Psoas muscle (tissue), 8 donors: Measurements from ENCODE around the gene ARHGDIA. TPM values are rescaled to one million over a fixed set of nuclear protein-coding genes. Genes with fewer than 3 reads are reported as not detected.

Experiments used
- ATAC-seq, 4 donors: fragments of 200-7000 bp; cut with Tn5 transposase; one replicate each; pipeline ENCODE4 v1.9.1; 2020; ENCODE audit warnings: moderate library complexity in 3 of 4, mild to moderate bottlenecking in 2 of 4
- DNase-seq, 2 donors: peaks; one replicate each; pipeline ENCODE4 v3.0.0-alpha.2; 2020
- H3K27ac ChIP-seq: fragments of 200-600 bp; one replicate; pipeline ENCODE4 v1.8.0; 2022
- H3K27me3 ChIP-seq, 3 donors: fragments of 200-600 bp in 1 of 3; one replicate each; pipeline versions ENCODE4 v1.6.1 to v1.8.0; 2013 to 2022; ENCODE audit warnings: low read length in 2 of 3, mild to moderate bottlenecking in 2 of 3, moderate library complexity in 1 of 3; ENCODE audit not compliant: insufficient read depth in 3 of 3
- H3K36me3 ChIP-seq, 2 donors: fragments of 200-600 bp in 1 of 2; one replicate each; pipeline versions ENCODE4 v1.6.1 to v1.8.0; 2013 to 2022; ENCODE audit warnings: low read depth in 1 of 2, mild to moderate bottlenecking in 1 of 2, moderate library complexity in 1 of 2; ENCODE audit not compliant: insufficient read depth in 1 of 2
- H3K4me1 ChIP-seq: fragments of 200-600 bp; one replicate; pipeline ENCODE4 v1.8.0; 2022
- H3K4me3 ChIP-seq: fragments of 200-600 bp; one replicate; pipeline ENCODE4 v1.8.0; 2022; ENCODE audit warnings: mild to moderate bottlenecking
- H3K9me3 ChIP-seq: fragments of 200-600 bp; one replicate; pipeline ENCODE4 v1.8.0; 2022
- CTCF ChIP-seq: fragments of 200-600 bp; IDR thresholded peaks from one replicate; pipeline ENCODE4 v1.8.0; 2022; ENCODE audit warnings: antibody characterized with exemption
- WGBS, 3 donors: extraction: QIAGEN DNeasy Blood & Tissue Kit; methylation state at CpG; one replicate each; pipeline versions ENCODE4 v1.1.6 to v1.1.7; 2013; 5-methylcytosine and 5-hydroxymethylcytosine counted together
- intact Hi-C, 2 donors: fragments of 100-400 bp; cut with DNase I; formaldehyde crosslinking; loops; one replicate each; pipeline versions ENCODE4 v1.11.0 to v1.14.2; 2022
- polyA plus RNA-seq, 3 donors: library from polyadenylated mRNA; stranded (reverse); fragments of 200-250 nt; gene quantifications; one replicate each; pipeline ENCODE4 v1.2.3, GENCODE V29; 2013
- total RNA-seq, 4 donors: library from RNA; stranded (reverse); fragmentation: NEBNext Ultra II Directional in 2 of 4; extraction: Animal tissue kit (Norgen Biotek cat#: 25700) in 2 of 4; gene quantifications; one replicate each; pipeline versions ENCODE4 v1.2.1 to v1.2.4, GENCODE V29; 2021 to 2023
- donor health status: healthy with polysubstance abuse.
- donor health status: DM: no; HTN: no; CAD: no; lungs with moderate emphysema.
- donor health status: Bipolar disorder and iron deficiency.
- donor health status: healthy.
- donor health status: DM: yes; HTN: yes; CAD: no.
- donor health status: DM: no; HTN: no; CAD: no.
- donor health status: DM: no; HTN: no; CAD: no.
- donor health status: DM: yes; HTN: yes; CAD: no.

ARHGDIA gene
- total and polyA plus RNA-seq, 7 donors = 79.1 to 268 (median 149) TPM

GRCh38 chr17:81858170-81858966 lies 12.8 kb downstream of the ARHGDIA start:
- Histone ChIP-seq H3K36me3 (peaks cover 3 to 56% of the 10 kb centered on the region in 2 donors), H3K4me3 (peak overlapping the region; percentile 82), H3K27ac (peak overlapping the region; percentile 97), H3K4me1 (peaks cover 50% of the 10 kb centered on the region), H3K9me3 (no peaks in the 10 kb centered on the region), H3K27me3 (no peaks in the 10 kb centered on the region)
- ATAC-seq (no peak), DNase-seq (no peak)
- intact Hi-C loops = loop anchor here (2.0 to 5.0 kb wide), 2 partner anchors 16 to 36 kb away; no protein-coding TSS in a partner anchor
- WGBS, 3 donors = 56 to 66% (median 60%) methylated on average over 30 of the region's 30 CpGs
- no peak for TF ChIP-seq CTCF

- Histone ChIP-seq H3K27me3 (no peaks in the 10 kb centered on the region), H3K36me3 (peaks cover 3 to 84% of the 10 kb centered on the region in 2 donors), H3K27ac (peak overlapping the region; percentile 46), H3K4me1 (peaks cover 35% of the 10 kb centered on the region), H3K4me3 (peak overlapping the region; percentile 11), H3K9me3 (no peaks in the 10 kb centered on the region)
- intact Hi-C loops = loop anchor here (2.0 to 5.0 kb wide), 2 partner anchors 32 to 33 kb away; no protein-coding TSS in a partner anchor
- no peak for DNase-seq
- peak; percentile 60 to 76 (median 70) for ATAC-seq
- peak; percentile 40 for TF ChIP-seq CTCF
- 45 to 61% (median 55%) methylated on average over 29 of the region's 29 CpGs for WGBS, 3 donors
Observed at GRCh38 chr17:81854974-81855774, 16.0 kb downstream of the ARHGDIA start.

GRCh38 chr17:81852237-81852636 lies 18.9 kb downstream of the ARHGDIA start:
- WGBS, 3 donors = 88 to 97% (median 89%) methylated on average over 12 of the region's 12 CpGs

GRCh38 chr17:81851423-81851822 lies 19.7 kb downstream of the ARHGDIA start:
- DNase-seq = no peak
- Histone ChIP-seq H3K4me1 (peaks cover 22% of the 10 kb centered on the region), H3K4me3 (no peak overlapping the region), H3K9me3 (no peaks in the 10 kb centered on the region), H3K27ac (no peak overlapping the region), H3K27me3 (no peaks in the 10 kb centered on the region), H3K36me3 (peaks cover 10 to 98% of the 10 kb centered on the region in 2 donors)
- 85 to 91% (median 85%) methylated on average over 16 of the region's 16 CpGs for WGBS, 3 donors
- intact Hi-C loops = no loop called here
- ATAC-seq = no peak
- TF ChIP-seq CTCF = no peak

More at GRCh38 chr17:81852237-81852636, 18.9 kb downstream of the ARHGDIA start:
- DNase-seq (no peak), ATAC-seq (no peak)
- Histone ChIP-seq H3K4me1 (peaks cover 22% of the 10 kb centered on the region), H3K27me3 (no peaks in the 10 kb centered on the region), H3K4me3 (no peak overlapping the region), H3K9me3 (no peaks in the 10 kb centered on the region), H3K27ac (no peak overlapping the region), H3K36me3 (peaks cover 4 to 98% of the 10 kb centered on the region in 2 donors)
- intact Hi-C loops = no loop called here
- TF ChIP-seq CTCF = no peak
